Measurements from ENCODE around the gene FAM199X. TPM values are rescaled to one million over a fixed set of nuclear protein-coding genes. Genes with fewer than 3 reads are reported as not detected.

The FAM199X gene
- total RNA-seq, 4 donors from 2014 or later = 23.6 to 33.8 (median 26.3) TPM

- Histone ChIP-seq H3K27ac (no peak overlapping the region), H3K27me3 (no peaks in the 10 kb centered on the region), H3K4me3 (no peak overlapping the region), H3K36me3 (peaks cover 0 to 23% of the 10 kb centered on the region in 2 donors), H3K4me1 (peaks cover 0 to 12% (median 5%) of the 10 kb centered on the region in 3 donors), H3K9me3 (no peaks in the 10 kb centered on the region)
- no peak for ATAC-seq
- TF ChIP-seq CTCF (IDR thresholded peaks at IDR 0.05) = no peak
- TF ChIP-seq EP300 (IDR thresholded peaks at IDR 0.05) = no peak
- TF ChIP-seq POLR2AphosphoS5 (IDR thresholded peaks at IDR 0.05) = no peak
- no peak for TF ChIP-seq POLR2A (IDR thresholded peaks at IDR 0.05)
- 74% methylated on average over 3 of the region's 6 CpGs; no CpG with 5 or more reads in 1 of the 2 donors for WGBS, 2 donors (ENCODE audit: low coverage in 1 of 2)
Observed at GRCh38 chrX:104130808-104131207, 35.4 kb upstream of the FAM199X start.

- Histone ChIP-seq H3K27ac (peak overlapping the region in 2 of 4 donors; percentile 12 to 75), H3K4me1 (peaks cover 0 to 15% (median 5%) of the 10 kb centered on the region in 3 donors), H3K4me3 (no peak overlapping the region), H3K36me3 (peaks cover 0 to 13% of the 10 kb centered on the region in 2 donors), H3K27me3 (no peaks in the 10 kb centered on the region), H3K9me3 (no peaks in the 10 kb centered on the region)
- TF ChIP-seq POLR2AphosphoS5 (IDR thresholded peaks at IDR 0.05) (no peak), POLR2A (IDR thresholded peaks at IDR 0.05) (no peak), EP300 (IDR thresholded peaks at IDR 0.05) (no peak), CTCF (IDR thresholded peaks at IDR 0.05) (no peak)
- ATAC-seq = no peak
- 59 to 60% methylated on average over 1 to 4 of the region's 5 CpGs for WGBS, 2 donors (ENCODE audit: low coverage in 1 of 2)
Observed at GRCh38 chrX:104134583-104135261, 31.5 kb upstream of the FAM199X start.

GRCh38 chrX:104135677-104136076, 30.6 kb upstream of the FAM199X start:
- H3K4me3 ChIP-seq = no peak overlapping the region
- 100% methylated on average over 1 of the region's 1 CpG; no CpG with 5 or more reads in 1 of the 2 donors for WGBS, 2 donors (ENCODE audit: low coverage in 1 of 2)
- ATAC-seq = no peak
- TF ChIP-seq POLR2AphosphoS5 (IDR thresholded peaks at IDR 0.05) (no peak), POLR2A (IDR thresholded peaks at IDR 0.05) (no peak), EP300 (IDR thresholded peaks at IDR 0.05) (no peak), CTCF (IDR thresholded peaks at IDR 0.05) (no peak)
- peaks cover 0 to 3% of the 10 kb centered on the region in 2 donors for H3K36me3 ChIP-seq
- H3K27me3 ChIP-seq = no peaks in the 10 kb centered on the region
- peak overlapping the region in 3 of 4 donors; percentile 10 to 75 (median 12) for H3K27ac ChIP-seq
- H3K4me1 ChIP-seq = peaks cover 0 to 15% (median 5%) of the 10 kb centered on the region in 3 donors
- no peaks in the 10 kb centered on the region for H3K9me3 ChIP-seq

GRCh38 chrX:104136241-104137019, 29.8 kb upstream of the FAM199X start:
- ATAC-seq = peak; percentile 89
- peak; percentile 44 to 86 (median 67) for TF ChIP-seq CTCF (IDR thresholded peaks at IDR 0.05)
- no peak for TF ChIP-seq POLR2A (IDR thresholded peaks at IDR 0.05)
- TF ChIP-seq POLR2AphosphoS5 (IDR thresholded peaks at IDR 0.05) = peak; percentile 6
- no peaks in the 10 kb centered on the region for H3K27me3 ChIP-seq
- peaks cover 0 to 15% (median 5%) of the 10 kb centered on the region in 3 donors for H3K4me1 ChIP-seq
- 30 to 36% methylated on average over 5 to 9 of the region's 10 CpGs for WGBS, 2 donors (ENCODE audit: low coverage in 1 of 2)
- no peaks in the 10 kb centered on the region for H3K36me3 ChIP-seq
- H3K9me3 ChIP-seq = no peaks in the 10 kb centered on the region
- peak overlapping the region; percentile 44 to 55 for H3K4me3 ChIP-seq
- H3K27ac ChIP-seq = peak overlapping the region; percentile 48 to 82 (median 73)

Data from gastroesophageal sphincter (tissue), 4 donors.